Hepatocyte (in vitro differentiated cells): ENCODE results near the gene COL21A1. TPM values are rescaled to one million over a fixed set of nuclear protein-coding genes. Genes with fewer than 3 reads are reported as not detected.

Experiments
- DNase-seq: peaks from one replicate; pipeline ENCODE4 v3.0.0-alpha.2; 2016; ENCODE audit warnings: low spot score
- H2AFZ ChIP-seq: fragments of 200-600 bp; sonication (generic); 2 replicates; pipeline ENCODE4 v1.6.0; 2016; ENCODE audit warnings: antibody characterized with exemption, mild to moderate bottlenecking
- H3K27ac ChIP-seq: fragments of 200-600 bp; sonication (generic); 2 replicates; pipeline ENCODE4 v1.5.1; 2016; ENCODE audit warnings: mild to moderate bottlenecking
- H3K27me3 ChIP-seq: fragments of 200-600 bp; sonication (generic); 2 replicates; pipeline ENCODE4 v1.6.1; 2016
- H3K36me3 ChIP-seq: fragments of 200-600 bp; sonication (generic); replicated peaks from 2 replicates; pipeline ENCODE4 v1.5.1; 2016; ENCODE audit warnings: low read depth; ENCODE audit not compliant: insufficient read depth
- H3K4me1 ChIP-seq: fragments of 200-600 bp; sonication (generic); 2 replicates; pipeline ENCODE4 v1.5.1; 2016; ENCODE audit warnings: mild to moderate bottlenecking, moderate library complexity; ENCODE audit not compliant: insufficient read depth
- H3K4me2 ChIP-seq: fragments of 200-600 bp; sonication (generic); 2 replicates; pipeline ENCODE4 v1.6.0; 2016
- H3K4me3 ChIP-seq: fragments of 200-600 bp; sonication (generic); 2 replicates; pipeline ENCODE4 v1.5.1; 2016; ENCODE audit warnings: mild to moderate bottlenecking
- H3K79me2 ChIP-seq: fragments of 200-600 bp; sonication (generic); 2 replicates; pipeline ENCODE4 v1.6.0; 2017; ENCODE audit warnings: mild to moderate bottlenecking
- H3K9me2 ChIP-seq: fragments of 200-600 bp; sonication (generic); replicated peaks from 2 replicates; pipeline ENCODE4 v1.6.0; 2017; ENCODE audit warnings: mild to moderate bottlenecking; ENCODE audit not compliant: insufficient read depth
- H3K9me3 ChIP-seq: fragments of 200-600 bp; sonication (generic); 2 replicates; pipeline ENCODE4 v1.5.1; 2016; ENCODE audit warnings: low read depth, mild to moderate bottlenecking
- H4K20me1 ChIP-seq: fragments of 200-600 bp; sonication (generic); 2 replicates; pipeline ENCODE4 v1.6.0; 2016; ENCODE audit warnings: mild to moderate bottlenecking; ENCODE audit not compliant: insufficient read depth, poor library complexity, severe bottlenecking
- EZH2 ChIP-seq: fragments of 200-600 bp; sonication (generic); IDR thresholded peaks from 2 replicates; pipeline ENCODE4 v1.6.1; 2016; ENCODE audit warnings: antibody characterized with exemption, mild to moderate bottlenecking, borderline replicate concordance
- EZH2phosphoT487 ChIP-seq: fragments of 200-600 bp; sonication (generic); IDR thresholded peaks from one replicate; pipeline ENCODE4 v1.6.1; 2018; ENCODE audit warnings: antibody characterized with exemption, mild to moderate bottlenecking, low read depth, moderate library complexity; ENCODE audit not compliant: unreplicated experiment, severe bottlenecking
- WGBS: methylation state at CpG from one replicate; pipeline ENCODE4 v1.1.6; 2016; ENCODE audit warnings: low lambda C conversion rate; ENCODE audit errors: missing lambda C conversion rate; 5-methylcytosine and 5-hydroxymethylcytosine counted together
- polyA plus RNA-seq: library from polyadenylated mRNA; unstranded; fragments of >200 nt; fragmentation: Nextera tagmentation; extraction: Ambion mirVana; gene quantifications from 2 replicates; pipeline ENCODE4 v1.2.1, GENCODE V29; 2016
- total RNA-seq: library from RNA; depleted of rRNA; stranded (reverse); fragments of >200 nt; gene quantifications from 2 replicates; pipeline ENCODE4 v1.2.3, GENCODE V29; 2014
- TF ChIP-seq, protein P1 (sequence below): fragments of 200-600 bp; sonication (generic); IDR thresholded peaks from 2 replicates; pipeline ENCODE4 v1.5.1; 2016; ENCODE audit warnings: antibody characterized with exemption, mild to moderate bottlenecking; ENCODE audit not compliant: poor library complexity

COL21A1 gene
- total and polyA plus RNA-seq, 2 experiments from 2014 or later: 36.2 to 44.7 TPM

- H3K9me3 ChIP-seq: no peaks in the 10 kb centered on the region
- H3K79me2 ChIP-seq: no peaks in the 10 kb centered on the region
- H4K20me1 ChIP-seq: no peaks in the 10 kb centered on the region
- no peaks in the 10 kb centered on the region for H3K36me3 ChIP-seq
- WGBS: 8% methylated on average over 1 of the region's 1 CpG
- no peaks in the 10 kb centered on the region for H3K27me3 ChIP-seq
- no peak overlapping the region for H3K4me3 ChIP-seq
- H3K9me2 ChIP-seq: no peaks in the 10 kb centered on the region
- no peak overlapping the region for H3K4me2 ChIP-seq
- H3K27ac ChIP-seq: peak overlapping the region; percentile 8
- peaks cover 4% of the 10 kb centered on the region for H3K4me1 ChIP-seq
- H2AFZ ChIP-seq: no peak overlapping the region
- DNase-seq: peak; percentile 26
- TF ChIP-seq EZH2 (no peak), EZH2phosphoT487 (no peak)
- TF ChIP-seq, protein P1, sequence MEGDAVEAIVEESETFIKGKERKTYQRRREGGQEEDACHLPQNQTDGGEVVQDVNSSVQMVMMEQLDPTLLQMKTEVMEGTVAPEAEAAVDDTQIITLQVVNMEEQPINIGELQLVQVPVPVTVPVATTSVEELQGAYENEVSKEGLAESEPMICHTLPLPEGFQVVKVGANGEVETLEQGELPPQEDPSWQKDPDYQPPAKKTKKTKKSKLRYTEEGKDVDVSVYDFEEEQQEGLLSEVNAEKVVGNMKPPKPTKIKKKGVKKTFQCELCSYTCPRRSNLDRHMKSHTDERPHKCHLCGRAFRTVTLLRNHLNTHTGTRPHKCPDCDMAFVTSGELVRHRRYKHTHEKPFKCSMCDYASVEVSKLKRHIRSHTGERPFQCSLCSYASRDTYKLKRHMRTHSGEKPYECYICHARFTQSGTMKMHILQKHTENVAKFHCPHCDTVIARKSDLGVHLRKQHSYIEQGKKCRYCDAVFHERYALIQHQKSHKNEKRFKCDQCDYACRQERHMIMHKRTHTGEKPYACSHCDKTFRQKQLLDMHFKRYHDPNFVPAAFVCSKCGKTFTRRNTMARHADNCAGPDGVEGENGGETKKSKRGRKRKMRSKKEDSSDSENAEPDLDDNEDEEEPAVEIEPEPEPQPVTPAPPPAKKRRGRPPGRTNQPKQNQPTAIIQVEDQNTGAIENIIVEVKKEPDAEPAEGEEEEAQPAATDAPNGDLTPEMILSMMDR: no peak
Observed at GRCh38 chr6:56223995-56224394, 23.4 kb downstream of the COL21A1 start.

GRCh38 chr6:56222499-56222898 is 24.9 kb downstream of the COL21A1 start:
- no peaks in the 10 kb centered on the region for H3K79me2 ChIP-seq
- DNase-seq: no peak
- H3K9me2 ChIP-seq: no peaks in the 10 kb centered on the region
- H3K36me3 ChIP-seq: no peaks in the 10 kb centered on the region
- peaks cover 4% of the 10 kb centered on the region for H3K4me1 ChIP-seq
- no peaks in the 10 kb centered on the region for H3K9me3 ChIP-seq
- no peak overlapping the region for H2AFZ ChIP-seq
- H3K27ac ChIP-seq: no peak overlapping the region
- no peak overlapping the region for H3K4me2 ChIP-seq
- no peaks in the 10 kb centered on the region for H4K20me1 ChIP-seq
- no peaks in the 10 kb centered on the region for H3K27me3 ChIP-seq
- no peak for TF ChIP-seq EZH2phosphoT487
- TF ChIP-seq, protein P1: no peak
- no peak for TF ChIP-seq EZH2
- H3K4me3 ChIP-seq: no peak overlapping the region

DNA sequence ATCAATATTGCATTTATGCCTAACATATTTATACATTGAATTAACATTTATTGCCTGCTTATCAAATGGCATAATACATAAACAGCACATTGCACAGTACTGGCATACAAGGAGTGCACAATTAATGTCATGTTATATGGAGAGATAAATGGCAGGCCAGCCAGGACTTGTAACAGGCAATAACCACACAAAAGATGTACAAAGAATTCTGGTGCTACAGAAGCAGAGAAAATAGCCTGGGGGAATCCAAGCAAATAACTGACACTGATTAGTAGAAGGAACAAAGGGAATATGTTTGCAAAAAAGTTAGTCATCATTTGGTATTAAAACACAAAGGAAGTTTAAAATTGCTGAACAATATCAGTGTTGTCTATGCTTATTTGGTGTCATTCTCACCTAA is 27.3 kb downstream of the COL21A1 start:
- no peaks in the 10 kb centered on the region for H3K79me2 ChIP-seq
- H4K20me1 ChIP-seq: no peaks in the 10 kb centered on the region
- DNase-seq: no peak
- no peaks in the 10 kb centered on the region for H3K27me3 ChIP-seq
- no peak overlapping the region for H3K4me2 ChIP-seq
- no peak overlapping the region for H3K27ac ChIP-seq
- H3K36me3 ChIP-seq: no peaks in the 10 kb centered on the region
- H3K9me2 ChIP-seq: no peaks in the 10 kb centered on the region
- TF ChIP-seq, protein P1: no peak
- TF ChIP-seq EZH2phosphoT487 (no peak), EZH2 (no peak)
- H3K9me3 ChIP-seq: no peaks in the 10 kb centered on the region
- no peak overlapping the region for H3K4me3 ChIP-seq
- peaks cover 4% of the 10 kb centered on the region for H3K4me1 ChIP-seq
- H2AFZ ChIP-seq: no peak overlapping the region

- WGBS: 68% methylated on average over 3 of the region's 3 CpGs
- Histone ChIP-seq H3K4me1 (no peaks in the 10 kb centered on the region), H3K4me2 (no peak overlapping the region), H4K20me1 (no peaks in the 10 kb centered on the region), H2AFZ (no peak overlapping the region), H3K9me3 (no peaks in the 10 kb centered on the region), H3K27ac (no peak overlapping the region), H3K9me2 (no peaks in the 10 kb centered on the region), H3K27me3 (no peaks in the 10 kb centered on the region), H3K79me2 (no peaks in the 10 kb centered on the region), H3K36me3 (no peaks in the 10 kb centered on the region), H3K4me3 (no peak overlapping the region)
- no peak for DNase-seq
- TF ChIP-seq EZH2 (no peak), EZH2phosphoT487 (no peak)
- TF ChIP-seq, protein P1: no peak
Observed at GRCh38 chr6:56214703-56215101, 32.7 kb downstream of the COL21A1 start.
